ENCODE data around the gene KANSL1.

- TF ChIP-seq CTCF (IDR thresholded peaks at IDR 0.05) (no peak), EZH2phosphoT487 (IDR thresholded peaks at IDR 0.05) (no peak)
Measured at GRCh38 chr17:46115699-46116098, 77.5 kb downstream of the KANSL1 start.
